NCI-H748 treated with DMSO at 0.1 percent for 48 hours (cell line): ENCODE data around the gene WDR46.

Experiments
- DNase-seq: peaks from one replicate; lab custom pipeline; 2025; lab: John Stamatoyannopoulos, UW

The WDR46 gene

GRCh38 chr6:33288921-33289783 is at the start of gene WDR46, which contains the start of gene PFDN6:
Gene WDR46 (minus strand): TSS chr6:33289239. CDS start chr6:33289170, 69 bp downstream.
Gene PFDN6 (plus strand): TSS chr6:33289601. CDS start chr6:33289857, 256 bp downstream.
- peak; percentile 95 for DNase-seq

GRCh38 chr6:33336495-33336894 is 47.5 kb upstream of the WDR46 start:
- no peak for DNase-seq

GRCh38 chr6:33335916-33336315 is 46.9 kb upstream of the WDR46 start:
- no peak for DNase-seq

- DNase-seq = no peak
These were observed 44.6 kb upstream of the WDR46 start for GRCh38 chr6:33333666-33334065.

- DNase-seq = no peak
These were observed 41.7 kb upstream of the WDR46 start for GRCh38 chr6:33330736-33331135.

GRCh38 chr6:33329058-33329457 is 40.0 kb upstream of the WDR46 start:
- DNase-seq = no peak

- DNase-seq = no peak
These were observed 35.1 kb upstream of the WDR46 start for GRCh38 chr6:33324125-33324524.

GRCh38 chr6:33323623-33323948 is 34.5 kb upstream of the WDR46 start:
- peak; percentile 85 for DNase-seq

- no peak for DNase-seq
These were observed 32.2 kb upstream of the WDR46 start for GRCh38 chr6:33321227-33321626.

GRCh38 chr6:33320315-33321181 is 31.5 kb upstream of the WDR46 start:
- DNase-seq = no peak

GRCh38 chr6:33319939-33320314 is 30.9 kb upstream of the WDR46 start:
- DNase-seq = no peak

GRCh38 chr6:33318426-33319073 is 29.5 kb upstream of the WDR46 start:
- no peak for DNase-seq

GRCh38 chr6:33317669-33318425 is 28.8 kb upstream of the WDR46 start, which contains the start of gene ZBTB22:
Gene ZBTB22 (minus strand): TSS chr6:33317744. CDS start chr6:33316916, 828 bp downstream.
- DNase-seq = peak; percentile 96

- DNase-seq = no peak
These were observed 28.3 kb upstream of the WDR46 start for GRCh38 chr6:33317419-33317668.

- DNase-seq = no peak
These were observed 27.8 kb upstream of the WDR46 start for GRCh38 chr6:33316603-33317418.

- no peak for DNase-seq
These were observed 27.0 kb upstream of the WDR46 start for GRCh38 chr6:33315793-33316602.

GRCh38 chr6:33314943-33315792 is 26.1 kb upstream of the WDR46 start:
- DNase-seq = peak; percentile 67

GRCh38 chr6:33314515-33314942 is 25.5 kb upstream of the WDR46 start:
- DNase-seq = peak; percentile 89
